Endodermal cell (in vitro differentiated cells): Measurements from ENCODE around the gene OPHN1. TPM values are rescaled to one million over a fixed set of nuclear protein-coding genes. Genes with fewer than 3 reads are reported as not detected.

Source experiments
- DNase-seq: peaks from one replicate; pipeline ENCODE4 v3.0.0-alpha.2; 2017
- H3K27ac ChIP-seq: 2 replicates; pipeline ENCODE4 v1.5.1; 2013; ENCODE audit warnings: mild to moderate bottlenecking, low read depth, low read length, moderate library complexity
- H3K27me3 ChIP-seq: 2 replicates; pipeline ENCODE4 v1.6.1; 2013; ENCODE audit warnings: mild to moderate bottlenecking, low read length, moderate library complexity; ENCODE audit not compliant: insufficient read depth, control insufficient read depth, poor library complexity, severe bottlenecking
- H3K36me3 ChIP-seq: 2 replicates; pipeline ENCODE4 v1.7.0; 2013; ENCODE audit warnings: mild to moderate bottlenecking, low read length, moderate library complexity; ENCODE audit not compliant: control insufficient read depth, insufficient read depth
- H3K4me1 ChIP-seq: one replicate; pipeline ENCODE4 v1.7.0; 2013; ENCODE audit warnings: low read length; ENCODE audit not compliant: control insufficient read depth, insufficient read depth
- H3K4me3 ChIP-seq: 2 replicates; pipeline ENCODE4 v1.5.1; 2013; ENCODE audit warnings: mild to moderate bottlenecking, low read length, moderate library complexity
- H3K9ac ChIP-seq: 2 replicates; pipeline ENCODE4 v1.6.1; 2013; ENCODE audit warnings: mild to moderate bottlenecking, low read length, moderate library complexity; ENCODE audit not compliant: poor library complexity, severe bottlenecking; ENCODE audit errors: extremely low read depth
- H3K9me3 ChIP-seq: 2 replicates; pipeline ENCODE4 v1.6.1; 2013; ENCODE audit warnings: mild to moderate bottlenecking, low read length, moderate library complexity; ENCODE audit not compliant: control insufficient read depth
- H3K27ac Mint-ChIP-seq: 2 replicates; pipeline ENCODE4 v1.8.0; 2020; ENCODE audit warnings: mixed read lengths
- H3K27me3 Mint-ChIP-seq: 2 replicates; pipeline ENCODE4 v1.8.0; 2021; ENCODE audit warnings: mild to moderate bottlenecking, mixed read lengths; ENCODE audit not compliant: insufficient read depth
- H3K36me3 Mint-ChIP-seq: 2 replicates; pipeline ENCODE4 v1.8.0; 2020; ENCODE audit warnings: low read depth, mixed read lengths
- H3K4me1 Mint-ChIP-seq: 2 replicates; pipeline ENCODE4 v1.8.0; 2020; ENCODE audit warnings: mixed read lengths
- H3K4me3 Mint-ChIP-seq: 2 replicates; pipeline ENCODE4 v1.8.0; 2020; ENCODE audit warnings: mild to moderate bottlenecking, moderate library complexity, mixed read lengths
- H3K9me3 Mint-ChIP-seq: 2 replicates; pipeline ENCODE4 v1.8.0; 2020; ENCODE audit warnings: mild to moderate bottlenecking, mixed read lengths
- WGBS, 2 experiments: methylation state at CpG; one replicate each; pipeline versions ENCODE4 v1.1.5 to v1.1.7; 2013; ENCODE audit warnings: missing lambda C conversion rate in 2 of 2, mixed read lengths in 1 of 2; ENCODE audit not compliant: insufficient coverage in 1 of 2, insufficient read length in 1 of 2; 5-methylcytosine and 5-hydroxymethylcytosine counted together
- total RNA-seq, 2 donors: library from RNA; stranded (reverse); fragmentation: NEBNext Ultra II Directional in 1 of 2; extraction: Animal tissue kit (Norgen Biotek cat#: 25700) in 1 of 2; gene quantifications; 2 replicates in 1 of 2; 3 replicates in 1 of 2; pipeline ENCODE4 v1.2.1, GENCODE V29; 2021
- TF ChIP-seq, protein P1 (sequence below): fragments of 200-600 bp; sonication (generic); conservative IDR thresholded peaks from 2 replicates; pipeline ENCODE4 v1.5.0; 2021; ENCODE audit warnings: antibody characterized with exemption, mild to moderate bottlenecking

Gene OPHN1
- total RNA-seq, 2 donors from 2014 or later = 2.9 to 5.0 TPM

- Histone ChIP-seq H3K27ac (no peak overlapping the region), H3K36me3 (no peaks in the 10 kb centered on the region), H3K9ac (no peak overlapping the region), H3K4me3 (no peak overlapping the region), H3K27me3 (no peaks in the 10 kb centered on the region), H3K4me1 (no peaks in the 10 kb centered on the region), H3K9me3 (no peaks in the 10 kb centered on the region)
- H3K27me3 Mint-ChIP-seq = no peaks in the 10 kb centered on the region
- H3K27ac Mint-ChIP-seq = no peak overlapping the region
- H3K9me3 Mint-ChIP-seq = peaks cover 28% of the 10 kb centered on the region
- no peaks in the 10 kb centered on the region for H3K36me3 Mint-ChIP-seq
- TF ChIP-seq, protein P1, sequence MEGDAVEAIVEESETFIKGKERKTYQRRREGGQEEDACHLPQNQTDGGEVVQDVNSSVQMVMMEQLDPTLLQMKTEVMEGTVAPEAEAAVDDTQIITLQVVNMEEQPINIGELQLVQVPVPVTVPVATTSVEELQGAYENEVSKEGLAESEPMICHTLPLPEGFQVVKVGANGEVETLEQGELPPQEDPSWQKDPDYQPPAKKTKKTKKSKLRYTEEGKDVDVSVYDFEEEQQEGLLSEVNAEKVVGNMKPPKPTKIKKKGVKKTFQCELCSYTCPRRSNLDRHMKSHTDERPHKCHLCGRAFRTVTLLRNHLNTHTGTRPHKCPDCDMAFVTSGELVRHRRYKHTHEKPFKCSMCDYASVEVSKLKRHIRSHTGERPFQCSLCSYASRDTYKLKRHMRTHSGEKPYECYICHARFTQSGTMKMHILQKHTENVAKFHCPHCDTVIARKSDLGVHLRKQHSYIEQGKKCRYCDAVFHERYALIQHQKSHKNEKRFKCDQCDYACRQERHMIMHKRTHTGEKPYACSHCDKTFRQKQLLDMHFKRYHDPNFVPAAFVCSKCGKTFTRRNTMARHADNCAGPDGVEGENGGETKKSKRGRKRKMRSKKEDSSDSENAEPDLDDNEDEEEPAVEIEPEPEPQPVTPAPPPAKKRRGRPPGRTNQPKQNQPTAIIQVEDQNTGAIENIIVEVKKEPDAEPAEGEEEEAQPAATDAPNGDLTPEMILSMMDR = no peak
- H3K4me1 Mint-ChIP-seq = no peaks in the 10 kb centered on the region
- H3K4me3 Mint-ChIP-seq = no peak overlapping the region
- DNase-seq = no peak
Observed at GRCh38 chrX:68195561-68195960, 237.7 kb downstream of the OPHN1 start.

- Histone ChIP-seq H3K4me1 (no peaks in the 10 kb centered on the region), H3K4me3 (no peak overlapping the region), H3K9ac (no peak overlapping the region), H3K27me3 (no peaks in the 10 kb centered on the region), H3K27ac (no peak overlapping the region), H3K36me3 (no peaks in the 10 kb centered on the region), H3K9me3 (no peaks in the 10 kb centered on the region)
- 90% methylated on average over 2 of the region's 2 CpGs; no CpG with 5 or more reads in 1 of the 2 experiments for WGBS, 2 experiments
- TF ChIP-seq, protein P1 = no peak
- Mint-ChIP-seq H3K4me1 (no peaks in the 10 kb centered on the region), H3K36me3 (no peaks in the 10 kb centered on the region), H3K27me3 (no peaks in the 10 kb centered on the region), H3K9me3 (peaks cover 32% of the 10 kb centered on the region), H3K27ac (no peak overlapping the region), H3K4me3 (no peak overlapping the region)
- no peak for DNase-seq
Observed at GRCh38 chrX:68193786-68194185, 239.5 kb downstream of the OPHN1 start.

DNA sequence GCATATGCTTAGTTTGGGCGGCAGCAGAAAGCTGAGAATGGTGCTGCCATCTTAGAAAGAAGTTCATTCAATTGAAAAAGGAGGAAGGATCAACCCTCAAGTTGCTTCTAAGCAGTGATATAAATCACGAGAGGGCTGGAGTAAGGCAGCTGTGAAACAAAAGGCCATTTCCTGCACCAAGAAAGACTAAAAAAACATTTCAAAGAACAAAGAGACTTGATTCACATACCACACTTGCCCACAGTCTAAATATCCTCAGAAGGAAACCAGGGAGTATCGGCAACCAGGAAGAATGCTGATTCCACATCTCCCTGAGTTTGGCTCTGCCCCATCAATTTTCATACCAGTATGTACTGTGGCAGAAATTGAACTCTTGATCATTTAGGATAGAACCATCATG is 240.1 kb downstream of the OPHN1 start:
- H3K27me3 ChIP-seq = no peaks in the 10 kb centered on the region
- peaks cover 34% of the 10 kb centered on the region for H3K9me3 Mint-ChIP-seq
- H3K4me3 ChIP-seq = no peak overlapping the region
- WGBS, 2 experiments = 87 to 100% methylated on average over 1 to 3 of the region's 3 CpGs
- H3K36me3 ChIP-seq = no peaks in the 10 kb centered on the region
- no peak overlapping the region for H3K27ac Mint-ChIP-seq
- no peaks in the 10 kb centered on the region for H3K4me1 ChIP-seq
- H3K27ac ChIP-seq = no peak overlapping the region
- DNase-seq = no peak
- H3K27me3 Mint-ChIP-seq = no peaks in the 10 kb centered on the region
- H3K9ac ChIP-seq = no peak overlapping the region
- H3K36me3 Mint-ChIP-seq = no peaks in the 10 kb centered on the region
- H3K4me3 Mint-ChIP-seq = no peak overlapping the region
- no peaks in the 10 kb centered on the region for H3K4me1 Mint-ChIP-seq
- TF ChIP-seq, protein P1 = no peak
- no peaks in the 10 kb centered on the region for H3K9me3 ChIP-seq
